Fibroblast of skin of left quadriceps (primary cell): ENCODE data around the gene UNC13A.
"Not testable (repeated sequence)": the region's sequence is repeated elsewhere in the genome, so short reads cannot be mapped to it uniquely, and the experiment has no call there.

Experiments
- DNase-seq, 2 experiments: peaks; one replicate each; pipeline ENCODE4 v3.0.0-alpha.2; 2013; ENCODE audit warnings: low read depth in 2 of 2

The UNC13A gene

DNA sequence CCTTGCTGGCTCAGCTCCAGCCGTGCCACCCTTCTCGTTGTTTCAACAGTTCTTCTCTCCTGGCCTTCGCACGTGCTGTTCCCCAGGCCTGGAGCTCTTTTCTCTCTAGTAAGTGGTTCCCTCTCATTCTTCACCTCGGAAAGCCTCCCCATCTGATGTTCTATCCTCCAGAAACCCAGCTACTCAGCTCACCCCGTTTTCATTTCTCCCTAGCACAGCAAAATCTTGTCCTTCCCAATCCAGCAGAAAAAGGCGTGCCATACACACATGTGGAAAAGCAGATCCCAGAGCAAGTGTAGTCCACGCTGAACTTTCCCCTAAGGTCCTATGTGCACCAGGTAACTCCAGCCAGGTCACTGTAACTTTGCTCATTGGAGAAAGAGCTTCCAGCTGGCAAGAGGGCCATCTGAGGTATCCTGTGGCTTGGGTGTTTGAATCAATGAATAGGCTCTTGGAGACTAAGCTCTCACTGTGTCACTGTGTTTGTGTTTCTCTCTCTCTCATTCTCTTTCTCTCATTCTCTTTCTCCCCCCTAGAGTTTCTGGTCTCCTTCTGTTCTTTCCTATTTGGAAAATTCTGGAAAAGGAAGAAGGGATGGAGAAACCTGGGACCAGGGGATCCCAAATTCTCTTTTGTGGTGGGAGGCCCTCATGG, 83.7 kb downstream of the UNC13A start:
- DNase-seq, result no peak

- DNase-seq, result no peak
Observed at GRCh38 chr19:17602872-17603510, 85.2 kb downstream of the UNC13A start.

DNA sequence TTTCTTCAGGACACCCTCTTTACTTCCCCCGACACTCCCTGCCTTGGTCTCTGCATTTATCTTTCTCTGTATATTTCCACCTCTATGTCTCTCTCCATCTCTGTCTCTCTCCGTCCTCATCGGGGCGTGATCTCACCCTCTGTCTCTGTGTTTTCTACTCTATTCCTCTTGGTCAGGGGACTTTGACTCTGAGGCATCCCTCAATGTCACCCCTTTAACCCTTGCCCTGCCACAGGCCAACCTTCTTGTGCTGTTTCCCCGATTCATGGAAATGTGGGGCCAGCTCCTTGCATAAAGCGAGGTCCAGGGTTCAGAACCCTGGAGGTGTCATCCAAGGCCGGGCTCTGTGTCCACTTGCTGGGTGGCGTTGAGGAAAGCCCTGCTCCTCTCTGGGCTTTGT, 85.9 kb downstream of the UNC13A start:
- no peak for DNase-seq

GRCh38 chr19:17601683-17602082, 86.5 kb downstream of the UNC13A start:
- DNase-seq, result no peak

GRCh38 chr19:17599780-17600179, 88.4 kb downstream of the UNC13A start:
- peak; percentile 16 to 27 for DNase-seq

GRCh38 chr19:17598953-17599352, 89.2 kb downstream of the UNC13A start:
- DNase-seq, result no peak

DNA sequence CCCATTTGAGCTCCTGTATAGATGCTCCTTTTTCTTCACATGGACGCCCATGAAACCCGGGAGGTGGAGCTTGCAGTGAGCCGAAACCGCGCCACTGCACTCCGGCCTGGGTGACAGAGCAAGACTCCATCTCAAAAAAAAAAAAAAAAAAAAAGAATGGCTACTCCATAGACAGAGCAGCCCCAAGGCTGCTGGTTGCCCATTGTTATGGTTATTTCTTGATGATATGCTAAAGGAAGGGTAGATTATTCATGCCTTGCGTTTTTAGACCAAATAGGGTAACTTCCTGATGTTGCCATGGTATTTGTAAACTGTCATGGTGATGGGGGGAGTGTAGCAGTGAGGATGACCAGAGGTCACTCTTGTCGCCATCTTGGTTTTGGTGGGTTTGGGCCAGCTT, 90.1 kb downstream of the UNC13A start:
- not testable (repeated sequence) for DNase-seq

GRCh38 chr19:17594296-17594695, 93.9 kb downstream of the UNC13A start:
- not testable (repeated sequence) for DNase-seq

DNA sequence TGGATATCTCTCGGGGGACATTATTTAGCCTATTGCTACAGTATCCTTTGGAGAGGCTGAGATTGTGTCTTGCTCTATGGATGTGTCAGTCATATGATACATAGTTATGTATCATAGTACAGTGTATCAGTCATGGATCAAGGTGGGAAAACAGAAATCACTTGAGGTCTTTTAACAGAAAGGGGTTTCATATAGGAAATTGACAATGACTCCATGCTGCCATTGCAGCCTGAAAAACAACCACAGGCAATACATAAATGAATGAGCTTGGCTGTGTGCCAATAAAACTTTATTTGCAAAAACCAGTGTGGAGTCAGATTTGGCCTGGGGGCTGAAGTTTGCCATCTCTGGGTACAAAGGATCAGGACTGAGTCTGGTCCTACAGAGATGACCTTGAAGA, 97.3 kb downstream of the UNC13A start:
- DNase-seq, result no peak

GRCh38 chr19:17585395-17585794, 102.8 kb downstream of the UNC13A start:
- DNase-seq, result not testable (repeated sequence)

DNA sequence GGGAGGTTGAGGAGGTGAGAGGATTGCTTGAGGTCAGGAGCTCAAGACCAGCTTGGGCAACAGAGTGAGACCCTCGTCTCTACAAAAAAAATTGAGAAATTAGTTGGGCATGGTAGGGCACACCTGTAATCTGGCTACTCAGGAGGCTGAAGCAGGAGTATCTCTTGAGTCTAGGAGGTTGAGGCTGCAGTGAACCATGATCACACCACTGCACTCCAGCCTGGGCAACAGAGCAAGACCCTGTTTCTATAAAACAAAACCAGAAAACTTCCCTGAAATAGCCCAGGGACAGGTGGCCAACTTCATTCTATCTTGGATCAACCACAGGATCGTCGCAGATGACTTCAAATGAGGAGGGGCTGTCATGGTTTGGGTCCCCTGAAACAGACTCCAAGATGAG, 104.0 kb downstream of the UNC13A start:
- DNase-seq, result no peak

- DNase-seq, result no peak
Observed at GRCh38 chr19:17582613-17583012, 105.5 kb downstream of the UNC13A start.

DNA sequence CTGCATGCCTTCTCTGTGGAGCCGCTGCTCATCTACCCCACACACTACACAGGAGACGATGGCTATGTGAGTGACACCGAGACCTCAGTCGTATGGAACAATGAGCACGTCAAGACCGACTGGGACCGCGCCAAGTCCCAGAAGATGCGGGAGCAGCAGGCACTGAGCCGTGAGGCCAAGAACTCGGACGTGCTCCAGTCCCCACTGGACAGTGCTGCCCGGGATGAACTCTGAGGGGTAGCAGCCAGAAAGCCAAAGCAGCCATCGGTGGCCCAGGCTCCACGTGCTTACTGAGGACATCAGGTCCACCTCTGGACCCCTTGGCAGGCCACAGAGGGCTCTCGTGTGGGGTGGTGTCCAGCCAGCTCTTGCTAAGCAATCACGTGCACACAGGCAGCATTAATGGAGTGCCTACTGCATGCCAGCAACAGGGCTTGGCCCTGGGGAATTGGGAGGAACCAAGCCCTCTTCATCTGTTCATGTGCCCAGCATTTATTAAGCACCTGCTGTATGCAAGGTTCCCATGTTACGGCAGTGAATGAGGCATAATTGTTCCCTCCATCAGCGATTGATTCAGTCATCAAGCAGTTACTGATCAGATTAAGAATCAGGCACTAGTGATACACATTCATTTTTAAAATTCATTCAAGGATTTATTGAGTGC, 106.8 kb downstream of the UNC13A start:
- no peak for DNase-seq

DNA sequence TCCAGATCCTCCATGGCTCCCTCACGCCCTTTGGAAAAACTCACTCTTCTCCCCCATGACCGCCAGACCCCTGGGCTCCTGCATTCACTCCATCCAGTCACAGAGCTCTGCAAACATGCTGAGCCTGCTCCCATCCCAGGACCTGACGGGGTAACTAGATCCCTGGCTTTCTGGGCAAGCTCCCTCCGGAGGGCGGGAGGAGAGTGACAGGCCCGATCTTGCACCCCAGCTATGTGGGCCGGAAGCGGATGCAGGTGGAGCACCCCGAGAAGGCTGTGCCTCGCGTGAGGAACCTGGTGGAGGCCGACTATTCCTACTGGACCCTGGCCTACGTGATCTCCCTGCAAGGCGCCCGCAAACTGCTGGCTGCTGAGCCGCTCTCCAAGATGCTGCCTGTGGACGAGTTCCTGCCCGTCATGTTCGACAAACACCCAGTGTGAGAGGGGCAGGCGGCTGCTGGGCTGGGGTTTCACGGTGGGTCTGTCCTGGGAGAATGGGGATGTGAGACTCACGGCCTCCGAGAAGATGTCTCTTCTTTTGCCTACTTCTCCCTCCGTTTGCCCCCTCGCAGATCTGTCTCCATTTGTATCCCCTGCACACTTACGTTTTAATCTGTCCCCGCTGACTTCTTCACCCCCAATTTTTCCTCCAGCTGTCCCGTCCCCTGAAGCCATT, 107.5 kb downstream of the UNC13A start:
- no peak for DNase-seq

DNA sequence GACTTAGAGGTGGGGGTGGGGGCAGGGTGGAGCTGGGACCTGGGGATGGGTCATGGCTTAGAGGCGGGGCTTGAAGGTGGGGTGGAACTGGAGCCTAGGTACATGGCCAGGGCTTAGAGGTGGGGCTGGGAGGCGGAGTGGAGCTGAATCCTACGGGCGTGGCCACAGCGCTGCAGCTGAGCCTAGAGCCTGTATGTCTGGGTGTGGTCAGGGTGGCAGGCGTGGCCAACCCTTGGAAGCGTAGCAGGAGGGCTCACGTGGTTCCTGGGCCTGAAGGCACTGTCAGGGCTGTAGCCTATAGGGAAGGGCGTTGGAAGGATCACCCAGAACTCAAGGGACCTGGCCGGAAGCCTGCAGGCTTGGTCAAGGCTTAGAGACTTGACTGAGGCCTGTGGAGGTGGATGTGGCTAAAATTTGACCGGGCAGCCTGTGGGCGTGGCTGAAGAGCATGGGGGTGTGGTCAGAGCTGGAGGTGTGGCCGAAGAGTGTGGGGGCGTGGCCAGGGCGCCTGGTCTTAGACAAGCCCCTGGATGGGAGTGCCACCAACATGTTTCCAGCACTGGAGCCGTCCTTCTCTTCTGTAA, 108.4 kb downstream of the UNC13A start:
- DNase-seq, result no peak

- DNase-seq, result no peak
Observed at GRCh38 chr19:17577457-17578097, 110.6 kb downstream of the UNC13A start.

GRCh38 chr19:17576758-17577456, 111.2 kb downstream of the UNC13A start:
- DNase-seq, result no peak

DNA sequence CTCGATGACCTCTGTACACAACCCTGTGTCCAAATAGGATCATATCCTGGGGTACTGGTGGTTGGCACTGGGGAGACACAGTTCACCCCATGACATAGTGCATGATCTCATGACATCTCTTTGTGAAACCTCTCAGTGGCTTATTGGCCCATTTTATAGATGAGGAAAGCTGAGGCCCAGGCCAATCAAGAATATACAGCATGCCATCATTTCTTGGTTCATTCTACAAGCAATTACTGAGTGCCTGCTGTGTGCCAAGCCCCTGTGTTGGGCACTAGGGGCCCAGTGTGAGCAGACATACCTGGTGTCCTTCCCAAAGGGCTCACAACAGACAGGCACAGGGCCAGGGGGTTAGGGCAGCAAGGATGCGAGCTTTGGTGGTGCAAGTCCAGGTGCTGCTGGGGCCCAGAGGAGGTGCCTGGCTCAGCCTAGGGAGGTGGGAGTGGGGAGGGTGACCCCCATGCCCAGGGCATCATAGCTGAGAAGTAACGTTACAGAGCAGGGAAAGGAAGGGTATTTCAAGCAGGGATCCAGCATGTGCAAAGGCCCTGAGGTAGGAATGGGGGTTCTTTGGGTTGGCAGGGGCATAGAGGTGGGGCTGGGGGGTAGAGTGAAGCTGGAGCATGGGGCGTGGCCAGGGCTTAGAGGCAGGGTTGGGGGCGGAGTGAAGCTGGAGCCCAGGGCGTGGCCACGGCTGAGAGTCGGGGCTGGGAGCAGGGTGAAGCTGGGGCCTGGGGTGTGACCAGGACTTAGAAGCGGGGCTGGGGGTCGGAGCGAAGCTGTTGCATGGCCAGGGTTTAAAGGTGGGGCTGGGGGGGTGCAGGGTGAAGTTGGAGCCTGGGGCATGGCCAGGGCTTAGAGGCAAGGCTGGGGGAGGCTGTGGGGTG, 112.0 kb downstream of the UNC13A start:
- no peak for DNase-seq

DNA sequence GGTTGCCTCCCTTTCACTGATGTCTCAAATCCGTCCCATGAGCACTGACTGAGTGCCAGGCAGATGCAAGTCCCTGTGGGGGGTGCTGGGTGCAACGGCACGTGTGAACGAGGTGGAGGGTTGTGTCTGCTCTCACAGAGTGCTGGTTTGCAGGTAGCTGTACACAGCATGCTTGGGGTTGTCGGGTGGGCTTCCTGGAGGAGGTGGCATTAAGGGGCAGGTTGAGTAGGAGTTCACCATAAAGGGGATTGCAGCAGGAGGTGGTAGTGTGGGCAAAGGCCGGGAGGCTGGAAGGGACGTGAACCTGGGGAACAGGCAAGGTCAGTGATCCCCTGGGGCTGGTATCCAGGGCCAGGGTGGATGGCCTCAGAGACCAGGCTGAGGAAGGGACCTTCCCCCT, 115.5 kb downstream of the UNC13A start:
- DNase-seq, result no peak

GRCh38 chr19:17570791-17571190, 117.4 kb downstream of the UNC13A start:
- no peak for DNase-seq
